Measurements from ENCODE around the gene CCDC85B. TPM values are rescaled to one million over a fixed set of nuclear protein-coding genes. Genes with fewer than 3 reads are reported as not detected.

The CCDC85B gene
- total and polyA plus RNA-seq, 2 of the 13 experiments (the other 11 are each of a cell fraction or from before 2014, with no cell fraction given) = 8.2 to 19.5 TPM

- TF ChIP-seq, protein P1, sequence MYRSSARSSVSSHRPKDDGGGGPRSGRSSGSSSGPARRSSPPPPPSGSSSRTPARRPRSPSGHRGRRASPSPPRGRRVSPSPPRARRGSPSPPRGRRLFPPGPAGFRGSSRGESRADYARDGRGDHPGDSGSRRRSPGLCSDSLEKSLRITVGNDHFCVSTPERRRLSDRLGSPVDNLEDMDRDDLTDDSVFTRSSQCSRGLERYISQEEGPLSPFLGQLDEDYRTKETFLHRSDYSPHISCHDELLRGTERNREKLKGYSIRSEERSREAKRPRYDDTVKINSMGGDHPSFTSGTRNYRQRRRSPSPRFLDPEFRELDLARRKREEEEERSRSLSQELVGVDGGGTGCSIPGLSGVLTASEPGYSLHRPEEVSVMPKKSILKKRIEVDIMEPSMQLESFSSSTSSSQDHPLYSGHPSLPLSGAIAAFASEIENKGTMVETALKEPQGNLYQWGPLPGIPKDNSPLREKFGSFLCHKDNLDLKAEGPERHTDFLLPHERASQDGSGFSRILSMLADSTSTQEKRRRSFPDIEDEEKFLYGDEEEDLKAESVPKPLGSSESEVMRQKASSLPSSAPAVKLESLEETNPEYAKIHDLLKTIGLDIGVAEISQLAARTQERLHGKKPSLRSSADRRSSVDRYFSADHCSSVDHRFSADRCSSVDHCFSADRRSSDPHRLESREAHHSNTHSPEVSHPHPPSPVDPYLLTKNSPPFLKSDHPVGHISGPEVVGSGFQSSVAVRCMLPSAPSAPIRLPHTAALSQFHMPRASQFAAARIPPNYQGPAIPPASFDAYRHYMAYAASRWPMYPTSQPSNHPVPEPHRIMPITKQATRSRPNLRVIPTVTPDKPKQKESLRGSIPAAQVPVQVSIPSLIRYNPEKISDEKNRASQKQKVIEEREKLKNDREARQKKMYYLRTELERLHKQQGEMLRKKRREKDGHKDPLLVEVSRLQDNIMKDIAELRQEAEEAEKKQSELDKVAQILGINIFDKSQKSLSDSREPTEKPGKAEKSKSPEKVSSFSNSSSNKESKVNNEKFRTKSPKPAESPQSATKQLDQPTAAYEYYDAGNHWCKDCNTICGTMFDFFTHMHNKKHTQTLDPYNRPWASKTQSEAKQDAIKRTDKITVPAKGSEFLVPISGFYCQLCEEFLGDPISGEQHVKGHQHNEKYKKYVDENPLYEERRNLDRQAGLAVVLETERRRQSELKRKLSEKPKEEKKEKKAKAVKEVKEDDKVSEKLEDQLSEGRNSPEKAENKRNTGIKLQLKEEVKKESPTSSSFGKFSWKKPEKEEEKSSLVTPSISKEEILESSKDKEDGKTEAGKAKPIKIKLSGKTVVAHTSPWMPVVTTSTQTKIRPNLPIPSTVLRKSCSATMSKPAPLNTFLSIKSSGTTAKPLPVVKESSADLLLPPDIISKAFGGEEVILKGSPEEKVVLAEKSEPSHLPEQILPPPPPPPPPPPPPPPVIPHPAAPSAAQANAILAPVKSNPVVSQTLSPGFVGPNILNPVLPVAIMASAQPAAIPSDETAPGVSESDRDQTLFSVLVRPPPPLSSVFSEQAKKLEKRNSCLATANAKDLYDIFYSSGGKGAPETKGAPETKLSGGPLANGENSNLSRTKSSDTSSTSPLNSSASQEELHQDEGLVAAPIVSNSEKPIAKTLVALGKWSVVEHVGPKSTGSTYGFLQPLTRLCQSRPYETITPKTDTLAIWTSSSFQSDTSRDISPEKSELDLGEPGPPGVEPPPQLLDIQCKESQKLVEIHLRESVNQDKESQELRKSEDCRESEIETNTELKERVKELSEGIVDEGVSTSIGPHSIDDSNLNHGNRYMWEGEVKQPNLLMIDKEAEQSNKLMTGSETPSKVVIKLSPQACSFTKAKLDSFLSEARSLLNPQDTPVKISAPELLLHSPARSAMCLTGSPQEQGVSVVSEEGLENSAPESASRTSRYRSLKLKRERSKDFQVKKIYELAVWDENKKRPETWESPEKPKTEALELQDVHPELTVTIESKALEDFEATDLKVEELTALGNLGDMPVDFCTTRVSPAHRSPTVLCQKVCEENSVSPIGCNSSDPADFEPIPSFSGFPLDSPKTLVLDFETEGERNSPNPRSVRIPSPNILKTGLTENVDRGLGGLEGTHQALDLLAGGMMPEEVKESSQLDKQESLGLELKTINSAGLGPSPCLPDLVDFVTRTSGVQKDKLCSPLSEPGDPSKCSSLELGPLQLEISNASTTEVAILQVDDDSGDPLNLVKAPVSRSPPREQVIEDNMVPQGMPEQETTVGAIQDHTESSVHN (CRISPR knock-in tag; IDR thresholded peaks at IDR 0.05) = no peak
- TF ChIP-seq E2F2 (CRISPR knock-in tag; IDR thresholded peaks at IDR 0.05; ENCODE audit: borderline replicate concordance) (no peak), RBM22 (optimal IDR thresholded peaks at IDR 0.05; ENCODE audit: low read length) (no peak), ZNF34 (CRISPR knock-in tag; IDR thresholded peaks at IDR 0.05; ENCODE audit: borderline replicate concordance) (no peak), ZNF329 (CRISPR knock-in tag; IDR thresholded peaks at IDR 0.05; ENCODE audit: low read depth) (no peak), SMAD9 (CRISPR knock-in tag; IDR thresholded peaks at IDR 0.05) (no peak), ZNF616 (CRISPR knock-in tag; IDR thresholded peaks at IDR 0.05; ENCODE audit: low read depth) (no peak), ZNF552 (CRISPR knock-in tag; IDR thresholded peaks at IDR 0.05; ENCODE audit: borderline replicate concordance) (no peak), SOX5 (CRISPR knock-in tag; IDR thresholded peaks at IDR 0.05; ENCODE audit: borderline replicate concordance) (no peak), IRX3 (CRISPR knock-in tag; IDR thresholded peaks at IDR 0.05; ENCODE audit: borderline replicate concordance, low read depth) (no peak), ZNF614 (CRISPR knock-in tag; IDR thresholded peaks at IDR 0.05; ENCODE audit: borderline replicate concordance) (no peak), ZNF33A (CRISPR knock-in tag; IDR thresholded peaks at IDR 0.05; ENCODE audit: borderline replicate concordance) (no peak), RARG (CRISPR knock-in tag; IDR thresholded peaks at IDR 0.05; ENCODE audit: low read depth) (no peak), RFX3 (CRISPR knock-in tag; IDR thresholded peaks at IDR 0.05) (no peak), PRDM15 (CRISPR knock-in tag; IDR thresholded peaks at IDR 0.05) (no peak)
- TF ChIP-seq, protein P2, sequence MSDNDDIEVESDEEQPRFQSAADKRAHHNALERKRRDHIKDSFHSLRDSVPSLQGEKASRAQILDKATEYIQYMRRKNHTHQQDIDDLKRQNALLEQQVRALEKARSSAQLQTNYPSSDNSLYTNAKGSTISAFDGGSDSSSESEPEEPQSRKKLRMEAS (IDR thresholded peaks at IDR 0.05) = no peak
Observed at GRCh38 chr11:65844231-65844872, 46.1 kb upstream of the CCDC85B start (continued).

Data from HepG2 (cell line).